HG03442 (cell line): ENCODE data around the gene BAIAP2.
"Not testable (repeated sequence)": the region's sequence is repeated elsewhere in the genome, so short reads cannot be mapped to it uniquely, and the experiment has no call there.

Experiments used
- ATAC-seq: cut with Tn5 transposase; IDR thresholded peaks from one replicate; pipeline ENCODE4 v1.9.1; 2021; ENCODE audit warnings: mild to moderate bottlenecking, moderate library complexity; ENCODE audit not compliant: unreplicated experiment

BAIAP2 gene

GRCh38 chr17:81153340-81153803, 118.4 kb downstream of the BAIAP2 start:
- no peak for ATAC-seq

- ATAC-seq, result not testable (repeated sequence)
These were observed 119.1 kb downstream of the BAIAP2 start for GRCh38 chr17:81154016-81154415.

GRCh38 chr17:81154961-81155360, 120.0 kb downstream of the BAIAP2 start:
- no peak for ATAC-seq

- no peak for ATAC-seq
These were observed 122.2 kb downstream of the BAIAP2 start for GRCh38 chr17:81156866-81157805.

- no peak for ATAC-seq
These were observed 123.1 kb downstream of the BAIAP2 start for GRCh38 chr17:81157848-81158687.

GRCh38 chr17:81158688-81159590, 124.0 kb downstream of the BAIAP2 start:
- no peak for ATAC-seq

GRCh38 chr17:81159611-81160265, 124.8 kb downstream of the BAIAP2 start:
- no peak for ATAC-seq

- ATAC-seq, result no peak
These were observed 125.4 kb downstream of the BAIAP2 start for GRCh38 chr17:81160306-81160705.

GRCh38 chr17:81160747-81161453, 125.9 kb downstream of the BAIAP2 start:
- no peak for ATAC-seq

GRCh38 chr17:81161536-81161935, 126.6 kb downstream of the BAIAP2 start:
- ATAC-seq, result no peak

GRCh38 chr17:81161972-81162371, 127.0 kb downstream of the BAIAP2 start:
- ATAC-seq, result no peak

- no peak for ATAC-seq
These were observed 127.5 kb downstream of the BAIAP2 start for GRCh38 chr17:81162491-81162890.

- ATAC-seq, result no peak
These were observed 128.2 kb downstream of the BAIAP2 start for GRCh38 chr17:81163051-81163695.

- no peak for ATAC-seq
These were observed 128.9 kb downstream of the BAIAP2 start for GRCh38 chr17:81163703-81164370.

GRCh38 chr17:81164371-81165245, 129.7 kb downstream of the BAIAP2 start:
- no peak for ATAC-seq

- ATAC-seq, result no peak
These were observed 130.5 kb downstream of the BAIAP2 start, which contains the start of gene PVALEF for GRCh38 chr17:81165246-81166032. TSS of gene PVALEF (plus strand) at chr17:81165507. CDS start at chr17:81181227, 15,720 bp downstream.
